ENCODE measurements around the gene CDC25B. TPM values are rescaled to one million over a fixed set of nuclear protein-coding genes. Genes with fewer than 3 reads are reported as not detected.

CDC25B gene
- polyA plus RNA-seq, 1 donor (not counting 4 experiments of a cell fraction or from before 2014, with no cell fraction given) = 23.5 TPM

DNA sequence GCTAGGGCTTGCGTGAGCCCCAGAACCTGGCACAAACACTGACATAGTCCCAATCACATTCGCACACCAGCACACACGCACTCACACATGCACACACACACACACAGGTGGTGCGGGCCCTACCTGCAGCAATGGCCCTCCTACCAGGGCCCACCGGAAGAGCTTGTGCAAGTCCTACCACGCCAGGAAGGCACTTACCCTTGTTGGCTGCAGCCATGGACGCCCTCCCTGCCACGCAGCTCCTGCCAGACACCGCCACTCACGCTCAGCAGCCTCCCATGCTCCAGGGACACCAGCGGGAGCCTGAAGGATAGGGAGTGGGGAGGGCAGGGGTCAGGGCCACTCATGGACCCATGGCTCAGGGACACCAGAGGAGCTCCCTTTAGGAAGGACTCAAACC lies 36.2 kb upstream of the CDC25B start:
- Histone ChIP-seq H3K36me3 (ENCODE audit: control insufficient read depth in 2 of 2, extremely low read depth in 1 of 2, insufficient read depth in 2 of 2, low read length in 2 of 2) (peaks cover 4 to 18% of the 10 kb centered on the region in 2 experiments), H3K9me3 (ENCODE audit: control insufficient read depth, low read depth, low read length) (no peaks in the 10 kb centered on the region), H3K27me3 (ENCODE audit: control insufficient read depth, extremely low read depth, insufficient read depth, low read length) (no peaks in the 10 kb centered on the region), H3K9ac (ENCODE audit: control insufficient read depth, extremely low read depth, insufficient read depth, low read length) (no peak overlapping the region), H3K27ac (ENCODE audit: control insufficient read depth, insufficient read depth, low read length) (no peak overlapping the region), H3K4me1 (ENCODE audit: control insufficient read depth, extremely low read depth, insufficient read depth, low read length) (no peaks in the 10 kb centered on the region), H4K20me1 (ENCODE audit: control insufficient read depth, extremely low read depth, insufficient read depth, low read length) (no peaks in the 10 kb centered on the region), H2AFZ (ENCODE audit: control insufficient read depth, low read length) (no peak overlapping the region), H3K79me2 (ENCODE audit: control insufficient read depth, insufficient read depth, low read length) (peaks cover 4% of the 10 kb centered on the region), H3K4me3 (ENCODE audit: control insufficient read depth in 2 of 3, extremely low read depth in 1 of 3, insufficient read depth in 2 of 3, low read depth in 1 of 3, low read length in 3 of 3) (no peak overlapping the region), H3K4me2 (ENCODE audit: control insufficient read depth, extremely low read depth, insufficient read depth, low read depth, low read length) (no peak overlapping the region), H3K9me1 (ENCODE audit: control insufficient read depth, extremely low read depth, insufficient read depth, low read length) (no peaks in the 10 kb centered on the region)
- dilution Hi-C loops (cut with MboI; ENCODE audit: extremely low pct_ligation_motif_present, low sequenced_read_pairs) = no loop called here
- TF ChIP-seq, protein P1, sequence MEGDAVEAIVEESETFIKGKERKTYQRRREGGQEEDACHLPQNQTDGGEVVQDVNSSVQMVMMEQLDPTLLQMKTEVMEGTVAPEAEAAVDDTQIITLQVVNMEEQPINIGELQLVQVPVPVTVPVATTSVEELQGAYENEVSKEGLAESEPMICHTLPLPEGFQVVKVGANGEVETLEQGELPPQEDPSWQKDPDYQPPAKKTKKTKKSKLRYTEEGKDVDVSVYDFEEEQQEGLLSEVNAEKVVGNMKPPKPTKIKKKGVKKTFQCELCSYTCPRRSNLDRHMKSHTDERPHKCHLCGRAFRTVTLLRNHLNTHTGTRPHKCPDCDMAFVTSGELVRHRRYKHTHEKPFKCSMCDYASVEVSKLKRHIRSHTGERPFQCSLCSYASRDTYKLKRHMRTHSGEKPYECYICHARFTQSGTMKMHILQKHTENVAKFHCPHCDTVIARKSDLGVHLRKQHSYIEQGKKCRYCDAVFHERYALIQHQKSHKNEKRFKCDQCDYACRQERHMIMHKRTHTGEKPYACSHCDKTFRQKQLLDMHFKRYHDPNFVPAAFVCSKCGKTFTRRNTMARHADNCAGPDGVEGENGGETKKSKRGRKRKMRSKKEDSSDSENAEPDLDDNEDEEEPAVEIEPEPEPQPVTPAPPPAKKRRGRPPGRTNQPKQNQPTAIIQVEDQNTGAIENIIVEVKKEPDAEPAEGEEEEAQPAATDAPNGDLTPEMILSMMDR (optimal IDR thresholded peaks at IDR 0.05 in 1 of 3, IDR thresholded peaks at IDR 0.05 in 1 of 3, conservative IDR thresholded peaks at IDR 0.05 in 1 of 3; ENCODE audit: extremely low read depth in 1 of 3, insufficient read depth in 2 of 3, low read length in 3 of 3) = no peak
- no peak for TF ChIP-seq EZH2 (IDR thresholded peaks at IDR 0.05; ENCODE audit: low read length)
- DNase-seq (ENCODE audit: low read depth, low spot score) (no peak), FAIRE-seq (no peak)

DNA sequence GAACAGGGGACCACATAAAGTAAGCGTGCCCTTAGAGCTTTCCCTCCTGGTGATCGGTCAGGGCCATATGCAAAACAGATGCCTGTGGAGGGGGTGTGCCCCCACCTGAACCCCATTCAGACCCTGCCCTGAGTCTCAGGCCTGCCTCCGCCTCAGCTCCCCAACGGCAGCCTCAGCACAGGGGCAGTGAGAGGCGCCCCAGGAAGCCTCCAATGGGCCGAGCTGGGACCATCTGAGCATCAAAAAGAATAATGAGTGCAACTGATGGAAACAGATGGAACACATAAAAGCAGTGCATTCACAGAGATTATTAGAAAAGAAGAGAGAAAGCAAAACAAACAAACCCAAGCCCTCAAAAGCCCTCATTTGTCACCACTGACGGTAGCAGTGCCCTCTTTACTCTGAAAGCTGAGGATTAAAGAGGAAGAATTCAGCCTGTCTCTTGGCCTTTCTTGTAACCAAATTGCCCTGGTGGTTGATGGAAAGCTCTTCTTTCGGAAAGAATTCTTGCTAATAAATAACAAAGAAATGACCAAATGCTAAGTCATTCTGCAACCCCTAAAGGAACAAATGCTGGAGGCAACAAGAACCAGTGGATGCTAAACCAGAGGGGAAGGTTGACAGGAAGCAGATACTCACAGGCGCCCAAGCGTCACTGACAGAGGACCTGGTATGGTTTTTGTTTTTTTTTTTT lies 35.3 kb upstream of the CDC25B start:
- no peaks in the 10 kb centered on the region for H3K27me3 ChIP-seq (ENCODE audit: control insufficient read depth, extremely low read depth, insufficient read depth, low read length)
- TF ChIP-seq, protein P1 (optimal IDR thresholded peaks at IDR 0.05 in 1 of 3, IDR thresholded peaks at IDR 0.05 in 1 of 3, conservative IDR thresholded peaks at IDR 0.05 in 1 of 3; ENCODE audit: extremely low read depth in 1 of 3, insufficient read depth in 2 of 3, low read length in 3 of 3) = no peak
- TF ChIP-seq EZH2 (IDR thresholded peaks at IDR 0.05; ENCODE audit: low read length) = no peak
- H2AFZ ChIP-seq (ENCODE audit: control insufficient read depth, low read length) = no peak overlapping the region
- no peaks in the 10 kb centered on the region for H3K9me3 ChIP-seq (ENCODE audit: control insufficient read depth, low read depth, low read length)
- FAIRE-seq = no peak
- no peaks in the 10 kb centered on the region for H3K4me1 ChIP-seq (ENCODE audit: control insufficient read depth, extremely low read depth, insufficient read depth, low read length)
- dilution Hi-C loops (cut with MboI; ENCODE audit: extremely low pct_ligation_motif_present, low sequenced_read_pairs) = no loop called here
- DNase-seq (ENCODE audit: low read depth, low spot score) = no peak
- no peak overlapping the region for H3K27ac ChIP-seq (ENCODE audit: control insufficient read depth, insufficient read depth, low read length)
- no peak overlapping the region for H3K9ac ChIP-seq (ENCODE audit: control insufficient read depth, extremely low read depth, insufficient read depth, low read length)
- H3K36me3 ChIP-seq (ENCODE audit: control insufficient read depth in 2 of 2, extremely low read depth in 1 of 2, insufficient read depth in 2 of 2, low read length in 2 of 2) = peaks cover 4 to 16% of the 10 kb centered on the region in 2 experiments
- no peaks in the 10 kb centered on the region for H4K20me1 ChIP-seq (ENCODE audit: control insufficient read depth, extremely low read depth, insufficient read depth, low read length)
- H3K4me3 ChIP-seq (ENCODE audit: control insufficient read depth in 2 of 3, extremely low read depth in 1 of 3, insufficient read depth in 2 of 3, low read depth in 1 of 3, low read length in 3 of 3) = no peak overlapping the region
- no peak overlapping the region for H3K4me2 ChIP-seq (ENCODE audit: control insufficient read depth, extremely low read depth, insufficient read depth, low read depth, low read length)
- H3K9me1 ChIP-seq (ENCODE audit: control insufficient read depth, extremely low read depth, insufficient read depth, low read length) = no peaks in the 10 kb centered on the region
- peaks cover 7% of the 10 kb centered on the region for H3K79me2 ChIP-seq (ENCODE audit: control insufficient read depth, insufficient read depth, low read length)

Data from keratinocyte (primary cell).